Epidermal melanocyte (primary cell): ENCODE measurements around the gene CD44.
A peak's percentile ranks its signal among the peaks of the same experiment; 100 is the strongest.

ENCODE experiments used
- DNase-seq: peaks from one replicate; pipeline ENCODE4 v3.0.0; 2011; ENCODE audit warnings: low spot score; ENCODE audit not compliant: insufficient read length

The CD44 gene

DNA sequence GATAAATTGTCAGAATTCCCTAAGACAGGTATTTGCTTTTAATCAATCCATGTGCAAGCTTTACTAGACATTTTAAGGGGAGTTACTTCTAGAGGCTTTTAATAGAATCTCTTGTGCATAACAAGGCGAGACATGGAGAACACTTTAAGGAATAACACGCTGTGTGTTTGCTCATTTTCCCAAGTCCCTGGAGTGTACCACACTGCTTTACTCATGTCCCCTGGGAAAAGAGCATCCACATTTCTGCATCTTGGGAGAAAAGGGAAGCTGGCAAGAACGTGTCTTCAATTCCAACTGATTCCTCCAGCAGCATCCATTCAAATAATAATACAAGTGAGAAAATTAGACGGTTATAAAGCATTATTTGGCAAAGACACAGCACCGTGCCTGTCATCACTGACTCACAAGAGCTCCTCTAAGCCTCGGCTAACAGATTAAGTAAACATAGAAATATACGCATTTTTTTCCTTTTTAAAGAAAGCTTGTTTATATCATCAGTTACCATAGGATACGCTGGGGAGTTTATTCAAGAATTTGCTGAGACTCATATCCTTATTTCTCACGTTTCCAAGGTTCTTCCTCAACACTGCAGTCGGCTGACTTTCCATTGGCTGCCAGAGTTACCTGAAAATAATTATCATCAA is 121.5 kb downstream of the CD44 start:
- no peak for DNase-seq

DNA sequence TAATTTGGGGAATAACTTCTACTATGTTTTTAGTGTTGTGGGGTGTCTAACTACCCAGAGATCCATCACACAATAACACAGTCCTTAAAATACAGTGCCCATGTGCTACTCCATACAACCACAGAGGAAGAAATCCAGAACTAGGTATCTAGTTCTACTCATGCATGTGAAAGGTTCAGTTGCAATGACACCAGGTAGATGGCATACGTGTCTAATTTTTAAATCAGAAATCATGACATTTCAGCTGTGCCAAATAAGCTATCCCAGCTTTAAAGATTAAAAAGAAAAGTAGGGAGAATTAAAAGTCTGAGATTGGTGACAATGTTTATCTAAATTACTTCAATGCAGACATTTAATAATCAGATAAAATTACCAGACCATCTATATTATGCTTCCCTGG is 122.2 kb downstream of the CD44 start:
- DNase-seq, result no peak

DNA sequence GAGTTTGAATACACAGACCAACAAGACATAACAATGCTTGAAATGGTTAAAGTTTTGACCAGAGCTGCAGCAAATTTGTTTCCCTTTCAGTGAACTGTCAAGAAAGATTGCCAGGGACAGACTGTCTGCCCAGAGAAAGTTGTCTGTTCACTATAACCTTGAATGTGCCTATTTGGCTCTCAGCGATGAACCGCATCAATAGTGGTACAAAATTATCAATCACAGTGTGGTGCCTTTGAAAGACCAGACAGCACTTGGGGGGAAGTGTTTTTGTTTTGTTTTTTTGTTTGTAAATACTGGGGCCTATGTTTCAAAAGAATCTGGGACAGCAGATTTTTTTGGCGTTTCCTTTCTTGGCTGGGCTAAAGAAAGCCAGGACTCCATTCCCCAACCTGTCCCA is 123.1 kb downstream of the CD44 start:
- DNase-seq, result no peak

DNA sequence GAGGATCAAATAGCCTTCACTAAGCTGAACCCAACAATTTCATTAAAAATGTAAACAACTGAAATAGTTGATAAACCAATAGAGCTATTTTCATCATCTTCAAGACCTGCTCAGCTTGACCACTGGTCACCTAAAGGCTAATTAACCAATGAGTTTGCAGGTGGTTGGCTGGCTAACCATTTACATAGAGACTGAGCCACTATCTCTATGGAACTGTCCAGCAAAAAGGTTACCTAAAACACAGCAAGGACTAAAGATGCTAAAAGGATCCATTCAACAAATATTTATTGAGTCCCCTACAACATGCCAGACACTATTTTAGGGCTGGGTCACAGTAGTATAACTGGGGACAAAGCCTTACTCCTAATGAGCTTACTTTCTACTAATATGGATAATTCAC is 123.8 kb downstream of the CD44 start:
- DNase-seq, result no peak

DNA sequence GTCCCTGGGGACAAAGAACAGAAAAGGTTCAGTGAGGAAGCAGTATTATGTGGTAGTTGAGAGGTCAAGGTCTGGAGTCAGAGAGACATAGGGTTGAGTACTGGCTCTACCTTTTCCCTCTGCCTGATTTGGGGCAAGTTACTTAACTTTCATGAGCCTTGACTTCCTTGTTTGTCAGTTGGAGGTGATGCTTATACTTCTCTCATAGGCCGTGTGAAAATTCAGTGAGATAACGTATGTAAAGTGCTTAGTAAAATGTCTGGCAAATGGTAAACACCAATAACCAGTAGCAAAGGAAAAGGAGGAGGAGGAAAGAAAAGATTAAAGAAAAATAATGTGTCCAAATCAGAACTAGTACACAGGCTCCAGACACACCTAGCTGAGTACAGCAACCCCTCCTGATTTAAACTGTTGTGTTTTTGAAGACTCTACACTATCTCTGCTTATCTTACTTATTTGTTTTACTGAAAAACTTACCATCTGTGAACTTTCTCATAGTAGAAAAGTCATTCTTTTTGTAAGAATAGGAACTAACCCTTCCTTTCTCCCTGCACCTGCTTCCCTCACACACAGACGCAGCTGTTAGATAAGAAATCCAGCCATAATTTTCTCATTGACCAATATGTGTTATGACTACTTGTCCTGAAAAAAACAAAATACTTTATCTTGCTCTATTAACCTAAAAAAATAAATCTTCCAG is 126.9 kb downstream of the CD44 start:
- DNase-seq, result no peak

DNA sequence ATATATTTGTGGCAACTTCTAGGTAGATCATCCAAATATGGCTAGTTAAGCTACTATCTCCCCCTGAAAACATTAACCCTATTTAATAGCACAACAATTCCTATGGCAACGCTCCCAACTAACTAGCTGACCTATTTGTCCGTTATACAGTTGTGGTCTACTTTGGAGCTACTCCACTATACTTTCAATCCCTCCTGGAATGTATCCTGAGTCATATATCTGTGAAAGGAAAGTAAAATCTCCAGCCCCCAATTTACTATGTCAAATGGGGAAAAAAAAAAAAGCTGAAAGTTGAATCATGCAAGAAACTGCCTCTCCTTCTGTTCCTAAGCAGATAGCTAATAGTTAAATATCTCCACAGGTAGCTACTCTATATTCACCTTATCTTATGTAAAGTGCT is 128.5 kb downstream of the CD44 start:
- DNase-seq, result no peak

DNA sequence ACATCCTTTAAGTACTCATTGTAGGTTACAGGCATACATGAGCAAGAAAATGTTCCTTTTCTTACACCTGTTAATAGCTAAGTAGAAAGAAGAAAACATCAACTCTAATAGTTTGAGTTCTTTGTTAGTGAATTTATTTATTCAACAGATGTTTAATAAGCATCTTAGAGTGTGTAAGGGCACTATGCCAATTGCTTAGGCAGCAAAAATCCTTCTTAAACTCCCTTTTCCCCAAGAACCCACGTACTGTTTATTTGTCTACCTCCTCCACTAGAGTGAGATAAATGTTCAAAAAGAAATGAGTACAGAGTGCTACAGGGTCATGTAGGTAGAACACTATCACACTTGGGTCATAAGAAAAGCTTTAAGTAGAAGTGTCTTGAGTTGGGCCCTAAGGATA is 131.4 kb downstream of the CD44 start:
- no peak for DNase-seq

DNA sequence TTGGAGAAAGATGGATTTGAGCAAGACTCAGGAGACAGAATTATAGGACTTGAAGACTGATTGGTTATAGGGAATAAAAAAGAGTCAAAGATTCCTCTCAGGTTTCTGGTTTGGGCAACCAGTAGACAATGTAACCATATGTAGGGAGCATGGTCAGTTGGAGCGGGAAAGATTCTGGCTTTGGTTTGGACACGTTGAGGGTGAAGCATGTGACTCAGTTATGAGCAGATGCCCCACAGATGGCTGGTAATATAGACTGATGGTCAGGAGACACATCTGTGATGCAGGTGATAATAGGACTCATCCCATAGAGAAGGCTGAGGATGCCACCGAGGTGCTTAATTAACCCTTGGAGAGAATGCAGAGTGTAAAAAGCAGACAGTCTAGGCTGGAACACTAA is 132.1 kb downstream of the CD44 start:
- DNase-seq, result no peak

DNA sequence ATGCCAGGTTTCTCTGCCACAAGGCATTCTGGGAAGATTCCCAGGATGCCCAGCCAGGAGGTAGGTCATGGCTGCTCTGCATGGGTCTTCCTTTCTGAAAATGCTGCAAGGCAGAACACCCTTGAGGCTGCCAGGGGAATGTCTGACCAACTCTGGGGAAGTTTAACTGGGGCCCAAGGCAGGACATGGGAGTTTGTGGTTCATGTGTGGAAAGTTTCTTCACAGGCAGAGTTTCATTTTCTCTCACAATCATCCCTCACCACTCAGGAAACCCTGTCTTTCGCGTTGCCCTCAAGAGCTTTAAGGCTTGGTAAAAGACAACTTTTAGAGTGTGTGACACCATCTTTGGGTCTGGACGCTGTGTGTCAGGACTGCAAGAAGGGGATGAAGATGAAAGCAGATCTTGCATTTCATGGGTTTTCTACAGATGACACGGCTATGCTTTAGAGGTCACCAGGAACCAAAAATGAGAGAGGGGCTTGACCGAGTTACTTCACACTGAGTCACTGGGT is 133.5 kb downstream of the CD44 start:
- no peak for DNase-seq

DNA sequence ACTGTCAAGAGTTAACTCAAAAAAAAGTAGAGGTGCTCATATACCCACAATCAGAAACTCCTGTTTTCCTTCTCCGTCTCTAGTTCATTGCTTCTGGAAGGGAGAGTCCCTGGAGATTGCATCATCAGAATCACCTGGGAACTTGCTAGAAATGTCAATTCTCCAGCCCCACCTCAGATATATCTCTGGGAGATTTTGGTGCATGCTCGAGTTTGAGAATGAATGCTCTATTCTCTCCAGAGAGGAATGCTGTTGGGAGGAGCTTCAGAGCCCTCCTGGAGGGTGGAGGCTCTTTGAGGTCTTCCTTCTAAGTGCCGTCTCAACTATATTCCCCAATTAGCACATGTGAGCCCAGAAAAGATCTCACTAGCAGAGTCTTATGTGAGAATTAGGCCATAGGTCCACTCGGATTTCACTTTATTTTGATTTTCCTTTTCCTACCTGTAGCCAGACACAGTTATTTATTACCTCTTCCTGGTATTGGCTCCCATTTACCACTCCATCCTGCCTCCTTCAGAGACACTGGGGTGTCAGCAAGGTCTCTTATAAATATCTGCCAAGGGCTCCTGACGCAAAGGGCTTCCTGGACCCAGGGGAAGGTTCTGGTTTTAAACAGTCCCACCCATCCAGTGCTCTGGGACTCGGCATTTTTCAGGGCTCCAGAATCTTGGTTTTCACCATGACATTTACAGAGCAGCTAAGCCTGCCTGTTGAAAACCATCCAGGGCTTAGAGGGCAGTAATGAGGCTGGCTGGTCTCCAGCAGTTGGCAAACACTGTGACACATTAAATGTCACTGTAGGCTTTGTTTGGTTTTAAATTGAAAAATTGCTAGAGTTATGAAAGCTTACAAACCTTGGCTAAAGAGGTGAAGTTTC is 136.2 kb downstream of the CD44 start:
- peak; percentile 44 for DNase-seq

DNA sequence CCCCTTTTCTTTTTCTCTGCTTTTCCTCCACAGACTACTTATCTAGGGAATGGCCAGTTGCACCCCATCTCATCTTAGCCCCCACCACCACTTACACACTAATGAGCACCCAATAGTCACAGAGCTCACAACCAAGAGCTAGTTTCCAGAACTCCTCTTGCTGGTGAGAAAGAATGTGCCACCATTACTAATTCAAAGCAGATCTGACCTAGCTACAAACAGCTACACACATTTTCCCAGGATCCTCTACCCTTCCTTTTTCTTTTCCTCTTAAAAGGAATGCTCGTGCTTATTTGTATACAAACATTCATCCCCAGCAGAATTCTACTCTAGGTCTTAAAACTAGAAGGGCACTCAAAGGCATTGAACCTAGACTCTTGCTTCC is 136.8 kb downstream of the CD44 start:
- DNase-seq, result no peak

DNA sequence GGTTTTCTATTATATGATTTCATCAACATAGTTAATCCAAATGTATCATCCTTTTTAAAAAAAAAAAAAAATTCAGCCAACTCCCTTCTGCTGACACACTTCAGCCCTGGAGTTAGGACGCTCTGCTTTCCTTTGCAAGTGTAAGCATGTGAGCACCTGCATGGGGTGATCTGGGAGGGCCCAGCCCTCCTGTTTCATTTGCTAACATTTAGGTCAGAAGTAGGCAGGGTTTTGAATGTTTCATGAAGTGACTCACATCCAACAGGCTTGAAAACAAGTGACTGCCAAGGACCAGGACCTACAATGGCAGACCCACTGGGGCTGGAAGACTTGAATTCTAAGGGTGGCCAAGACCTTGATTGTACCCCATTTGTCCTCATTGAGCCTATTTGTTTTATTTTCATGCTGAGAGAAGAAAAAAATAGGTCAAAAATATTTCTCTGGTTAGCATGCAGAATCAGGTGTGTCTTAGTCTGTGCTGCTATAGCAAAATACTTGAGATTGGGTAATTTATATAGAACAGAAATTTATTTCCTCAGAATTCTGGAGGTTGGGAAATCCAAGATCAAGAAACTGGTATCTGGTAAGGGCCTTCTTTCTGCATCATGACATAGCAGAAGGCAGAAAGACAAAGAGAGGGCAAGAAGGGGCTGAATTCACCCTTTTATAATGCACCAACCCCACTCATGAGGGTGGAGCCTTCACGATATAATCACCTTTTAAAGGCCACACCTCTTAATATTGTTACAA is 137.6 kb downstream of the CD44 start:
- no peak for DNase-seq

DNA sequence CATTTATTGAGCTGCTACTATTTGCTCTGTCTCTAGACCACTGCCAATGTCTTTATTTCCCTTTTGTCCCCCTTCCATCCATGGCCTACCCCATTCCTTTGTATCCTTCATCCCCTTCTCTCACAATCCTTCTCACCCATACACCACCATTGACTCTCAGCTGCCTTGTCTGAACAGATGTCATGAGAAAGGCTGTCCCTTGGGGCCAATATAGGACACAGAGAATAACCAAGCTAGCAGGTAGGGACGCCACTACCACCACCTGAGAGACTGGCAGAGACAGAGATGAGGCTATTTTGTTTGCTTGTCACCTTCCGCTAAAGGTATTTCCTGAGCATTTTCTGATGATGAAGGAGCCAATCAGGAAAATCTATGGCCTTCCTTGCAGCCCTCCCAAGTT is 138.9 kb downstream of the CD44 start:
- no peak for DNase-seq

DNA sequence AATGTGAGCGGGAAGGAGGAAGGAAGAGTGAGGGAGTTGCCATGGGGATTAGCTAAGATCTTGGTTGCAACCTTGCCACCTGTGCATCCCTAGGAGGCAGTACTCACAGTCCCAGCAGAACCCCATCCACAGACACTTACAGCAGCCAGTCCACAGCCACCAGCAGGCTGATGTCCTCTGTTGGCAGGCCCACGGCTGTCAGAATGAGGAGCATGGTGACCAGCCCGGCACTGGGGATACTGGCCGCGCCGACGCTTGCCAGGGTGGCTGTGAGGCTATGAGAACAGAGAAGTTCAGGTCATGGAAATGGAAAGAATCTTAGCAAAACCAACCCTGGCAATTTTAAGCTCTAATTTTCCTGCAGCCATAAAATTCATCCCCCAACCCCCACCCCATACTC is 141.8 kb downstream of the CD44 start:
- no peak for DNase-seq

DNA sequence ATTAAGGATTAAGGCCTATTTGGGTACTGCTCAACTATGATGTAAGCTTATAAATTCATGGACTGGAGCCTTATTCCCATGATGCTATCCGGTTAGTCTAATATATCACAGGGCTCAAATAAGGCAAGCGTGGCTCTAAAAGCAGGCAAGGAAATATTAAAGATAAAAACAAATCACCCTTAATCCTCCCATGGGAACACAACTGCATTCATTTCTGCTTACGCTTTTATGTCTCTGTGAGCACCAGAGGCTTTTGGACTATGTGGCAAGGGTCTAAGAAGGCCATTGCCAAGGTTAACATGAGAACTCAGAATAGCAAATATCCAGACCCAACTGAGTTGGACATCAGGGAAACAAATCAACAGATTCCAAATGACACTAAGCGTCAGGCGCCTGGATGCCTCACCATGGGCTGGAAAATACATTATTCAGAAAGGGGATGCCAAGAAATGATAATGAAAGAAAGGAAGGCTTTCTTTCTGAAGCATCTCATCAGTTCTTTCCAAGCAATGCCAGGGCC is 142.3 kb downstream of the CD44 start:
- DNase-seq, result no peak
